HCT116 (cell line): ENCODE measurements around the gene RBM4B.

Experiments used
- CEBPB ChIP-seq: IDR thresholded peaks from 2 replicates; pipeline ENCODE4 v1.6.1; 2012; ENCODE audit warnings: low read depth
- CTCF ChIP-seq, 3 experiments: fragments of 200-600 bp in 1 of 3; sonication (generic) in 1 of 3; IDR thresholded peaks in 2 of 3; conservative IDR thresholded peaks in 1 of 3; 2 replicates each; pipeline ENCODE4 v1.5.1; 2012 to 2017; ENCODE audit warnings: low read depth in 2 of 3, low read length in 2 of 3, antibody characterized with exemption in 1 of 3, borderline replicate concordance in 1 of 3, control low read depth in 1 of 3, mild to moderate bottlenecking in 1 of 3, mixed read lengths in 1 of 3, mixed run types in 1 of 3, moderate library complexity in 1 of 3; ENCODE audit not compliant: insufficient read depth in 1 of 3
- ELF1 ChIP-seq: IDR thresholded peaks from 2 replicates; pipeline ENCODE4 v1.6.1; 2012; ENCODE audit warnings: low read depth, borderline replicate concordance
- EZH2 ChIP-seq: fragments of 200-600 bp; sonication (generic); IDR thresholded peaks from 2 replicates; pipeline ENCODE4 v1.6.1; 2017; ENCODE audit warnings: antibody characterized with exemption, mixed run types
- EZH2phosphoT487 ChIP-seq: fragments of 200-600 bp; IDR thresholded peaks from 2 replicates; pipeline ENCODE4 v1.6.1; 2018; ENCODE audit warnings: antibody characterized with exemption, borderline replicate concordance
- JUND ChIP-seq: IDR thresholded peaks from 2 replicates; pipeline ENCODE4 v1.6.1; 2012
- POLR2A ChIP-seq: IDR thresholded peaks from 2 replicates; pipeline ENCODE4 v1.7.0; 2011; ENCODE audit warnings: borderline replicate concordance; ENCODE audit not compliant: insufficient read depth, insufficient read length; ENCODE audit errors: extremely low read depth
- ZNF274 ChIP-seq: fragments of 200-500 bp; sonication (Bioruptor generic); IDR thresholded peaks from 2 replicates; pipeline ENCODE4 v1.6.1; 2014; ENCODE audit warnings: mild to moderate bottlenecking, low read depth, low read length, inconsistent platforms

GRCh38 chr11:66686801-66687750 is 9.4 kb upstream of the RBM4B start:
- TF ChIP-seq POLR2A (no peak), CTCF (IDR thresholded peaks at IDR 0.05 in 2 of 3, conservative IDR thresholded peaks at IDR 0.05 in 1 of 3; ENCODE audit: borderline replicate concordance in 1 of 3, insufficient read depth in 1 of 3, low read depth in 2 of 3, low read length in 2 of 3) (no peak), EZH2phosphoT487 (no peak), EZH2 (no peak), CEBPB (no peak), ZNF274 (no peak), ELF1 (no peak), JUND (no peak)
